Skeletal muscle satellite cell (primary cell): ENCODE measurements around the gene COL11A2.

Source experiments
- H3K27me3 ChIP-seq: 2 replicates; pipeline ENCODE4 v1.7.0; 2013; ENCODE audit warnings: low read length; ENCODE audit not compliant: control insufficient read depth, insufficient read depth
- H3K36me3 ChIP-seq: 2 replicates; pipeline ENCODE4 v1.7.0; 2013; ENCODE audit warnings: mild to moderate bottlenecking, control low read depth, low read length; ENCODE audit not compliant: insufficient read depth
- H3K4me1 ChIP-seq: 2 replicates; pipeline ENCODE4 v1.7.0; 2013; ENCODE audit warnings: low read length; ENCODE audit not compliant: control insufficient read depth, insufficient read depth
- H3K4me2 ChIP-seq: 2 replicates; pipeline ENCODE4 v1.7.0; 2013; ENCODE audit warnings: mild to moderate bottlenecking, low read length
- H3K4me3 ChIP-seq: 2 replicates; pipeline ENCODE4 v1.7.0; 2013; ENCODE audit warnings: low read length
- H3K9ac ChIP-seq: 2 replicates; pipeline ENCODE4 v1.7.0; 2013; ENCODE audit warnings: mild to moderate bottlenecking, low read depth, low read length, moderate library complexity
- H3K9me3 ChIP-seq: replicated peaks from 2 replicates; pipeline ENCODE4 v1.7.0; 2013; ENCODE audit warnings: mild to moderate bottlenecking, control low read depth, low read length

COL11A2 gene

DNA sequence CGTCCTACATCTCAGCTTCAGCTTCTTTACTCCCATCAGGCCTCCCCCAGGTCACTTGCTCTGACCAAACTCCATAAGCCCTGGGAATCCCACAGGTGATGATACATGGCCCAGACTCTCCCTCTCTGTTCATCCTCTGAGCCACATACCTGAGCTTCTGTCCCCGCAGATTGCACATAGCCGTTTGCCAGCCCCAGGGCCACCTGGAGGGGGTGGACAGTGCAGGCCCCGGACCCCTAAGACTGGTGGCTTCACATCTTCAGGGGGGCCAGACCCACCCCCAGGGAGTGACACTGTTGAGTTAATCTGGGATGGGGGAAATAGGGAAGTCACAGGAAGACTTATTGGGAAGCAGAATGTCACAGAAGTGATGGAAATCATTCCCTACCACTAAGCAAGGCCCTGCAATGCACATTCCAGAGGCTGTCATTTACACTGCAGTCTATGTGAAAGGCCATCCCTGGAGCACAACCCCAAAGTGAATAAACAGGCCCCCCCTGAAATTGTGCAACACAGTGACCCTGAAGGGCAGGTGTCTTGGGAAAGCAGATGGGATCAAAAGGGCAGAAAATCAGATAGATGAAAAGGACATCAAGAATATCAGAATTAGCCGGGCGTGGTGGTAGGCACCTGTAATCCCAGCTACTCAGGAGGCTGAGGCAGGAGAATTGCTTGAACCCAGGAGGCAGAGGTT lies 6.0 kb upstream of the COL11A2 start:
- Histone ChIP-seq H3K4me1 (peaks cover 23% of the 10 kb centered on the region), H3K9me3 (no peaks in the 10 kb centered on the region), H3K27me3 (no peaks in the 10 kb centered on the region), H3K4me2 (peak overlapping the region; percentile 97), H3K9ac (no peak overlapping the region), H3K36me3 (peaks cover 58% of the 10 kb centered on the region), H3K4me3 (no peak overlapping the region)

DNA sequence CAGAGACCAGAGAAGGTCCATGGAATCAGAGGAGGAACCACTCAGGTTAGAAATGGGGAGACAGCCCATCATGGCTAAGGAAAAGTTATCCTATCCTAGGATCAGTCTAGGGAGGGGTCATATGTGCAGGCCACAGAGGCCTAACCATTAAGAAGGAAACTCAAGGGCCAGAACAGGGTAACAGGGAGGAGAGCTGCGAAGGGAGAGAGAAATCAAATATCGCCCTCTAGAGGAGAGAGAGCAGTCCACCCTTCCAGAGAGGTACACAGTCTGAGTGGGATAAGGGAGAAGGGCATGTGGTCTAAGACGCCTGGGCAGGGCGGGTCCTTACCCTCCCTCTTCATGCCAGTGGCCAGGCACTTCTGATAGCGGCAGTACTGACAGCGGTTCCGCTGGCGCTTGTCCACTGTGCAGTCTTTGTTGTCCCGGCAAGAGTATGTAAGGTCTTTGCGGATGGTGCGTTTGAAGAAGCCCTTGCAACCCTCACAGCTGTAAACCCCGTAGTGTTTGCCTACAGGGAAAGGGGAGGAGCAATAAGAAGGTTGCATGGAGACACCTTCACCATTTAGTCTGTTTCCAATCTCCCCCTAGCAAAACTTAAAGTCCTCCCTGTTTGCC lies 5.3 kb upstream of the COL11A2 start:
- peaks cover 5% of the 10 kb centered on the region for H3K27me3 ChIP-seq
- H3K36me3 ChIP-seq, result peaks cover 50% of the 10 kb centered on the region
- peaks cover 24% of the 10 kb centered on the region for H3K4me1 ChIP-seq
- H3K4me3 ChIP-seq, result no peak overlapping the region
- peak overlapping the region; percentile 7 for H3K9ac ChIP-seq
- peak overlapping the region; percentile 97 for H3K4me2 ChIP-seq
- no peaks in the 10 kb centered on the region for H3K9me3 ChIP-seq

DNA sequence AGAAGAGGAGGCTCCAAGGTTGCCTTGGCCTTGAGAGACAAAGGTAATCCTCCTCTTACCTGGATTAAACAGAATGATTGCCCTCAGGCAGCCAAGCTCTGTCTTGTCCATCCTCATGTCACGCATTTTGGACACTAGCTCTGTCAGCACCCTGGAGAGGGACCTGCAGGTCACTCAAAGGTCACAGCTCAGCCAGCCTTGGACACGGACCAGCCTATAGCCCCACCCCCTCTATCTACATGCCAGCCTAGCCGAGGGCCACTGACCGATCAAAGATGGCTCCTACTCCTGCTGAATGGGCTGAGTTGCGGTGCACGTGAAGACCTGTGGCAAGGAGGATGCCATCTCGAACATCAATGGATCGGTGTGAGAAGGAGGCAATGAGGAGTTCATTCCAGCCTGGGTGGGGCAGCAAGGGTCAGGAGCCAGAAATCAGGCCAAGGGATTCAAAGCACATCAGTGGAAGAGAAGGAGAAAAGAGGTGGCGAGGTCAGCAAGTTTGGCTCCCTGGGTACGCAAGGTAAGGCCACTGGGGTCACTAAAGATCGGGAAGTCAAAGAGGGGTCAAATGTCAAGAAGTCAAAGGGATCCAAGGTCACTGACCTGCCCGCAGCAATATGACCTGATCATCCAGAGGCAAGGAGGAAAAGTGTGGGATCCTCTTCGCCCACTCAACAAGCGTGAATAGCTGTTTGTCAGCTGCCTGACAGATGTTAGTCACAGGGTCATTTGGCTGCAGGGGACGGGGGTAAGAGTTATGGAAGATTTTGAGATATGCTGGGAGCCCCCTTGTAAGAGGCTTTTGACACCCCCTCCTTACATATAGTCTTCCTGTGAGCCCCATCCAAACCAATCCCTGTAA lies 3.3 kb upstream of the COL11A2 start:
- H3K36me3 ChIP-seq, result peaks cover 41% of the 10 kb centered on the region
- no peak overlapping the region for H3K4me3 ChIP-seq
- peaks cover 11% of the 10 kb centered on the region for H3K4me1 ChIP-seq

DNA sequence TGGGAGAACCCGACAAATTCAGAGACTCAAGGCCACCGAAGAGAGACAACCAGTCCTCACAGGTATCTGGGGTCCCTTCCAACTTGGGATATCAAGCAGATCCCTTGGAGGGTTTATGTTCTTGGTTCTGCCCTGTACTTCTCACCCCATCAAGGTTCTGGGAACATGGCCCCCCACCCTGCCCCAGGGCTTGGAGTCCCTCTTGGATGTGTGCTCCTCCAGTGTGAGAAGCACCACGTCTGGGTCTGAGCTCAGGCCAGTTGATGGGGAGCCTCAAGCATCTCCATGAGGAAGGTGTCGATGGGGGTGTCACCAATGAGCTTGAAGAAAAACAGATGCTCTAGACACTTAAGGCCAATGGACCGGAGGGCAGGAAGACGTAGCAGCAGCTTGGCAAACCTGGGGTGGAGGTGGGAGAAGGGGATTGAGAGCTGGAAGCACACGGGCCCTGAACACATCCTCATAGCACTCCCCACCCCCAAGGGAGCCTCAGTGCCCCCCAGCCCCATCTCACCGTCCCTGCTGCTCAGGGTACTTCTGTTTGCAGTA lies 2.2 kb upstream of the COL11A2 start:
- Histone ChIP-seq H3K4me3 (no peak overlapping the region), H3K9me3 (no peaks in the 10 kb centered on the region), H3K27me3 (peaks cover 26% of the 10 kb centered on the region), H3K36me3 (peaks cover 41% of the 10 kb centered on the region), H3K9ac (no peak overlapping the region), H3K4me2 (no peak overlapping the region), H3K4me1 (peaks cover 11% of the 10 kb centered on the region)

More for the DNA sequence above, 3.3 kb upstream of the COL11A2 start:
- Histone ChIP-seq H3K9ac (no peak overlapping the region), H3K9me3 (no peaks in the 10 kb centered on the region), H3K27me3 (peaks cover 23% of the 10 kb centered on the region), H3K4me2 (no peak overlapping the region)

DNA sequence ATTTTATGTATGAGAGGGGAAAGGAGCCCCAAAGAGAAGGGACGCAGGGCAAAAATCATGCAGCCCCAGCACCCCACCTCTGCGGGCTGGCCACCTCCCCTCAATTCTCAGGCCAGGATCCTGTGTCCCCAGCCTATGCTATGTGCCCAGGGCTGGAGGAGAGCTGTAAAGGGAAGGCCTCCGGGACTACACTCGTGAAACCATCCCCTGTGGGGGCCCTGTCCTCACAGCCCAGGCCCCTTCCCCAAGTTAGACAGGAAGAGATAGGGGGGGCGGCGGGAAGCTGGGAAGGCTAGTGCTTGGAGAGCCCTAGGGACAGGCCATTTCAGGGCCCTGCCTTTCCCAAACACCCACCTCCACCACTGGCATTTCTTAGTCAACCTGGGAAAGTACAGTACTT lies 1.4 kb upstream of the COL11A2 start:
- Histone ChIP-seq H3K4me1 (peaks cover 11% of the 10 kb centered on the region), H3K4me3 (no peak overlapping the region), H3K4me2 (peak overlapping the region; percentile 77), H3K9ac (no peak overlapping the region), H3K36me3 (peaks cover 41% of the 10 kb centered on the region), H3K9me3 (no peaks in the 10 kb centered on the region), H3K27me3 (peaks cover 28% of the 10 kb centered on the region)

DNA sequence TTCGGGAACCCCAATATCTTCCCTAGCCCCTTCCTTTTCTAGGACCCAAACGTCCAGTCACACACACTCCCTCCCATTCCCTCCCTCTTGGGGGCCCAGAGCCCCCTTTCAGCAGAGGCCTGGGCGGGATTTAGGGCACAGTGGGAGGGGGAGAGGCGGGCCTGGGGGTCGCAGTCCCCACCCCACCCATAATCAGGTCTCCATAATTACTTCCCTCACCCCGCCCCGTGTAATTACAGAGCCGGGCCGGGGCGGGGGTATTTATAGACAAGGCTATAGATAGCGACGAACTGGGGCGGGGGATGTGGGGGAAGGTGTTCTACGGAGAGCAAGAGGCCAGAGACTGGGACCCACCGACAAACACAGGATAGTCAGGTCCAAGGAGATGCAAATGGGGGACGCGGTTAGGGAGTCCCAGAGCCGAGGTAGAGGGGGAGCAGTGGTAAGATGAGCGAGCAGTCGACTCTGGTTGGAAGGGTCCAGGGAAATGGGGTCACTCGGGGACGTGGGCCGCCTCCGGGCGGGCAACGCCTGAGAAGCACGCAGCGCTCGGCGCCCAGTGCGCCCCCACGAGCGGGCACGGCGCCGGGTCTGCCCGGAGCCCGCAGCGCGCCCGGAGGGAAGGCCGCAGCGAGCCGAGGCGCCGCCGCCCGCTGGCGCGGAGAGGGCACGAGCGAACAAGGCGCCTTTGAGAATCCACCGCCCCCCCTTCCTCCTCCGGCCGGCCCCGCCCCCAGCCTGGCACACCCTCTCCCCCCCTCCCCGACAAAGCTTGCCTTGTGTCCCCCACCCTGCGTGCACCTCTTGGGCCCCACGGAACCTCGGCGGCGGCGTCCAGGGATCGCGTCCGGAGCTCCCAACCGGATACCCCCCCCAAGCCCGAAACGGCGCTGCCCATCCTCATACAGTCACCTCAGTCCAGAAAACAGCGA lies 670 bp upstream of the COL11A2 start:
- Histone ChIP-seq H3K4me1 (peaks cover 8% of the 10 kb centered on the region), H3K9me3 (no peaks in the 10 kb centered on the region), H3K27me3 (peaks cover 28% of the 10 kb centered on the region), H3K9ac (peak overlapping the region; percentile 46), H3K4me3 (peak overlapping the region; percentile 53), H3K36me3 (peaks cover 39% of the 10 kb centered on the region), H3K4me2 (peak overlapping the region; percentile 77)

DNA sequence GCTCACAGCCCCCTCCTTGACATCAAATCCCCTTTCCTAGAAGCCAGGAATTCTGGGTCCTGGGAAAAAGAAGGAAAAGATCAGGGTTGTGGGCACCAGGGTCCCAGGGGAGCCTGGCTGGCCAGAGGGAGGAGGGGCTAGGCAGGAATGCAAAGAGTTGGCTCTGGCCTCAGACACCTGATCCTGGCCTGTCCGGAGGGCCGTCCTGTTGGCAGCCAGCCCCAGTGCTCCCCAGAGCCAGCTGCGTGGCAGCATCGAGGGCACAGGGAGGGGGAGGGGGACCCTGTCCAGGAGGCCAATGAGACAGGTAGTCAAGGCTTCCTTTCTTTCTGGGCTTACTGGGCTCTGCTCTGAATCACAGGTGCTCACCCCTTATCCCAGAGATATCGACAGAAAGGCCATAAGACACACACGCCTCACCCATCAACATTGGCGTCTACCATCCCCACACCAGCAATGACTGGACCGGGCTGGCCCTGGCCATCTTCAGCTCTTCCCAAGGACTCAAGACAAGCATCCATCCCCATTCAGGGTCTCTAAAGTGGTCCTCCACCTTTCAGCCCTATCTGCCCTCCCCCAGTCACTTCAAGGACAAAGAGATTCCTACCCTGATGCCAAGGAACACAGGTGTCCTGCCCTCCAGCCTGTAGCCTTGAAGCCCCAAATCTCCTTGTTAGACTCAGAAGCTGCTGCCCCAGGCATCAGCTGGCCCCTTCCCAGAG lies 723 bp downstream of the COL11A2 start:
- H3K4me1 ChIP-seq, result peaks cover 4% of the 10 kb centered on the region
- H3K4me3 ChIP-seq, result no peak overlapping the region
- H3K9ac ChIP-seq, result no peak overlapping the region
- peaks cover 28% of the 10 kb centered on the region for H3K27me3 ChIP-seq
- no peaks in the 10 kb centered on the region for H3K9me3 ChIP-seq
- peaks cover 30% of the 10 kb centered on the region for H3K36me3 ChIP-seq
- no peak overlapping the region for H3K4me2 ChIP-seq

DNA sequence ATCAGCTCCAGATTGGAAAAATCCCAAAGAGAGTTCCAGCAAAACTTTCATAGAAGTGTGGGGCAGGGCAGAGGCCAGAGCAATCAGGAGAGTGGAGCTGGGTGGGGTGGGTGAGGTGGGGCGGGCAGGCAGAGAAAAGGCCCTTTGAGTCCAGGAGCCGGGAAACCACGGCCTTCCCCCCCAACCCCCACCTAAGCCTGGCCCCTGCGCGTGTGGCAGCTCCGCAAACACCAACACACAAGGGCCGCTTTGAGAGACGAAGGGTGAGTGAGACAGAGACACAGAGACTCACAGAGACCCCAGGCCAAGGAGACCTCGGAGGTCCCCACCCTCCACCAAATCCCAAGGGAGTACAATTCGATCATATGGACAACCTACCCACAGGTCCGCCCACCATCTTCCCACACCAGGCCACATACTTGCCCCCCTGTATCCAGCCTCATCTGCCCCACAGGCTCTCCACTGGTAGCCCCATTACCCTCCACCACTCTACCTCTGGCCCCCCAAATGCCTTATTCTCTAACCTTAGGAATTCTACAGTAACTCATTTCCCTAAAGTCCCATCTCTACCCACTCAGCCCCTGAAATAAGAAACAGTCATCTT lies 1.7 kb downstream of the COL11A2 start:
- Histone ChIP-seq H3K9ac (no peak overlapping the region), H3K4me2 (no peak overlapping the region), H3K36me3 (peaks cover 21% of the 10 kb centered on the region), H3K9me3 (no peaks in the 10 kb centered on the region), H3K27me3 (peaks cover 28% of the 10 kb centered on the region), H3K4me3 (no peak overlapping the region), H3K4me1 (peaks cover 4% of the 10 kb centered on the region)

DNA sequence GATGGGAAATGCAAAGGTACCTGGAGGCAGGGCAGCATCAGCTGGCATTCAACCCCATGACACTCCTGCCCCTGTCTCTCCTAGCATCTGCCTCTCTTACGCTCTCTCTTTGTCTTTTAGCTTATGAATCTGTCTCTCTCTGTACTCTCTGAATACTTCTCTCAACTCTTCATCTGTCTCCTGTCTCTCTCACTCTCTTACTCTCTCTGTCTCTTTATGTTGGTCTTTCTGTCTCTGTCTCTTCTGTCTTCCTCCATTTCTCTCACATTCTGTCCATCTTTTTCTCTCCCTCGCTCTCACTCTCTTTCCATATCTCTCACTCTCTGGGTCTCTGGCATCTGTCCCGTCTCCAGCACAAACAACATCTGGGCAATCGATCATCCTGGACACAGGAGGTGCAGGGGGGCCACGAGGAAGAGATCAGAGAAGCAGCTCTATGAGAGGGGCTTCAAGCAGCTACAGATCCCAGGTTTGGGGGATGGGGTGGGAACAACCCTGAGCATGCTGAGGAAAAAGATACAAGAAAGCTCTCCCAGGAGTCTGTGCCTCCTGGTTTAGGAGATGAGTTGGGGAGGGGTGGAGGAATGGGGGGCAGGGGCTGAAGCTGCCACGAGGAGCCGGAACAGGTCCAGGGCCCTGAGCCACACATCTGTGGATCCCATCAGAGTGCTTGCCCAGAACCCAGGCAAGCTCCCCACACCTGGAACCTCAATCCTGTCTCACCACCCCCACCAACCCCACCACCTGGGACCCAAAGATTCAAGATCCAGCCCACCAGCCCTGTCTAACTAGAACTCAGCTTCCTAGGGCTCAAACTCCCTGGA lies 2.4 kb downstream of the COL11A2 start:
- Histone ChIP-seq H3K4me3 (no peak overlapping the region), H3K4me1 (peaks cover 4% of the 10 kb centered on the region), H3K27me3 (peaks cover 28% of the 10 kb centered on the region), H3K9me3 (no peaks in the 10 kb centered on the region), H3K9ac (no peak overlapping the region), H3K36me3 (peaks cover 13% of the 10 kb centered on the region), H3K4me2 (no peak overlapping the region)
